Measurements from ENCODE around the gene ADAMTS14. TPM values are rescaled to one million over a fixed set of nuclear protein-coding genes. Genes with fewer than 3 reads are reported as not detected.
"Not testable (repeated sequence)": the region's sequence is repeated elsewhere in the genome, so short reads cannot be mapped to it uniquely, and the experiment has no call there.

The ADAMTS14 gene
- total and polyA plus RNA-seq, 8 donors: 0.33 to 9.4 (median 3.9) TPM; not detected in 2

- intact Hi-C loops (cut with DNase I; ENCODE audit: low total_unique reads): no loop called here
- DNase-seq: no peak
- no peaks in the 10 kb centered on the region for H3K36me3 ChIP-seq
- H3K4me3 ChIP-seq: no peak overlapping the region
- TF ChIP-seq CTCF (IDR thresholded peaks at IDR 0.05) (no peak), POLR2AphosphoS5 (IDR thresholded peaks at IDR 0.05) (no peak), POLR2A (IDR thresholded peaks at IDR 0.05) (no peak), EP300 (IDR thresholded peaks at IDR 0.05) (no peak)
- no peaks in the 10 kb centered on the region for H3K4me1 ChIP-seq
- H3K9me3 ChIP-seq: peaks cover 0 to 10% (median 6%) of the 10 kb centered on the region in 4 donors
- H3K27ac ChIP-seq: no peak overlapping the region
- H3K27me3 ChIP-seq: no peaks in the 10 kb centered on the region
These were observed 46.2 kb upstream of the ADAMTS14 start for GRCh38 chr10:70626056-70626455.

- TF ChIP-seq EP300 (IDR thresholded peaks at IDR 0.05): no peak
- no peak for TF ChIP-seq POLR2AphosphoS5 (IDR thresholded peaks at IDR 0.05)
- no peak for TF ChIP-seq POLR2A (IDR thresholded peaks at IDR 0.05)
- no peak for TF ChIP-seq CTCF (IDR thresholded peaks at IDR 0.05)
- Histone ChIP-seq H3K4me1 (no peaks in the 10 kb centered on the region), H3K9me3 (peaks cover 0 to 10% (median 6%) of the 10 kb centered on the region in 4 donors), H3K27me3 (no peaks in the 10 kb centered on the region), H3K36me3 (no peaks in the 10 kb centered on the region), H3K27ac (no peak overlapping the region), H3K4me3 (no peak overlapping the region)
- intact Hi-C loops (cut with DNase I; ENCODE audit: low total_unique reads): no loop called here
- no peak for DNase-seq
- 59 to 75% (median 63%) methylated on average over 1 of the region's 1 CpG for WGBS, 5 donors
These were observed 43.0 kb upstream of the ADAMTS14 start for GRCh38 chr10:70629338-70629737.

- WGBS, 5 donors: 56 to 80% (median 62%) methylated on average over 1 to 2 of the region's 6 CpGs
- H3K4me1 ChIP-seq; H3K27me3 ChIP-seq; H3K9me3 ChIP-seq; DNase-seq; H3K27ac ChIP-seq; intact Hi-C loops (cut with DNase I; ENCODE audit: low total_unique reads); H3K4me3 ChIP-seq; H3K36me3 ChIP-seq: not testable (repeated sequence)
These were observed 40.6 kb upstream of the ADAMTS14 start for GRCh38 chr10:70631735-70632134.

- no peak for DNase-seq
- no peaks in the 10 kb centered on the region for H3K36me3 ChIP-seq
- WGBS, 5 donors: 56 to 67% (median 59%) methylated on average over 4 of the region's 4 CpGs
- peaks cover 0 to 10% (median 6%) of the 10 kb centered on the region in 4 donors for H3K9me3 ChIP-seq
- H3K27ac ChIP-seq: no peak overlapping the region
- H3K4me1 ChIP-seq: no peaks in the 10 kb centered on the region
- TF ChIP-seq POLR2AphosphoS5 (IDR thresholded peaks at IDR 0.05) (no peak), POLR2A (IDR thresholded peaks at IDR 0.05) (no peak), EP300 (IDR thresholded peaks at IDR 0.05) (no peak), CTCF (IDR thresholded peaks at IDR 0.05) (no peak)
- no peaks in the 10 kb centered on the region for H3K27me3 ChIP-seq
- intact Hi-C loops (cut with DNase I; ENCODE audit: low total_unique reads): no loop called here
- H3K4me3 ChIP-seq: no peak overlapping the region
These were observed 38.3 kb upstream of the ADAMTS14 start for GRCh38 chr10:70634011-70634410.

- H3K27ac ChIP-seq; H3K27me3 ChIP-seq; DNase-seq; H3K4me3 ChIP-seq; H3K9me3 ChIP-seq; H3K36me3 ChIP-seq; H3K4me1 ChIP-seq; intact Hi-C loops (cut with DNase I; ENCODE audit: low total_unique reads): not testable (repeated sequence)
- 77 to 92% (median 85%) methylated on average over 5 of the region's 5 CpGs for WGBS, 5 donors
These were observed 37.8 kb upstream of the ADAMTS14 start for GRCh38 chr10:70634515-70634914.

- H3K27ac ChIP-seq; H3K27me3 ChIP-seq; H3K4me3 ChIP-seq; H3K4me1 ChIP-seq; H3K36me3 ChIP-seq; DNase-seq; H3K9me3 ChIP-seq; intact Hi-C loops (cut with DNase I; ENCODE audit: low total_unique reads): not testable (repeated sequence)
- WGBS, 5 donors: 80 to 88% (median 84%) methylated on average over 7 of the region's 7 CpGs
These were observed 32.5 kb upstream of the ADAMTS14 start for GRCh38 chr10:70639640-70640383.

GRCh38 chr10:70643272-70643671 is 29.0 kb upstream of the ADAMTS14 start:
- 88 to 94% (median 92%) methylated on average over 3 of the region's 3 CpGs for WGBS, 5 donors
- H3K9me3 ChIP-seq; H3K4me1 ChIP-seq; H3K27ac ChIP-seq; H3K27me3 ChIP-seq; intact Hi-C loops (cut with DNase I; ENCODE audit: low total_unique reads); H3K36me3 ChIP-seq; DNase-seq; H3K4me3 ChIP-seq: not testable (repeated sequence)

GRCh38 chr10:70644959-70645358 is 27.3 kb upstream of the ADAMTS14 start:
- H3K9me3 ChIP-seq: peaks cover 0 to 23% (median 14%) of the 10 kb centered on the region in 4 donors
- H3K4me3 ChIP-seq; H3K36me3 ChIP-seq; H3K27ac ChIP-seq; intact Hi-C loops (cut with DNase I; ENCODE audit: low total_unique reads); H3K4me1 ChIP-seq; H3K27me3 ChIP-seq: not testable (repeated sequence)
- WGBS, 5 donors: 27 to 60% (median 33%) methylated on average over 7 to 8 of the region's 8 CpGs
- peak in 1 of 2 donors; percentile 22 for DNase-seq

Measured in stomach (tissue), 9 donors.